HG03378 (cell line): Measurements from ENCODE around the gene CDHR1.
A peak's percentile ranks its signal among the peaks of the same experiment; 100 is the strongest.
"Not testable (repeated sequence)": the region's sequence is repeated elsewhere in the genome, so short reads cannot be mapped to it uniquely, and the experiment has no call there.

Experiments used
- ATAC-seq: cut with Tn5 transposase; IDR thresholded peaks from one replicate; pipeline ENCODE4 v1.9.1; 2021; ENCODE audit warnings: mild to moderate bottlenecking, moderate library complexity; ENCODE audit not compliant: unreplicated experiment

The CDHR1 gene

GRCh38 chr10:84172467-84173356, 21.6 kb upstream of the CDHR1 start:
- peak; percentile 51 for ATAC-seq

- ATAC-seq, result peak; percentile 44
Measured at GRCh38 chr10:84173501-84173929, 20.8 kb upstream of the CDHR1 start, which contains the start of gene GPR15LG. Gene GPR15LG, plus strand, starts transcription at chr10:84173801. Its CDS starts 51 bp downstream, at chr10:84173852.

DNA sequence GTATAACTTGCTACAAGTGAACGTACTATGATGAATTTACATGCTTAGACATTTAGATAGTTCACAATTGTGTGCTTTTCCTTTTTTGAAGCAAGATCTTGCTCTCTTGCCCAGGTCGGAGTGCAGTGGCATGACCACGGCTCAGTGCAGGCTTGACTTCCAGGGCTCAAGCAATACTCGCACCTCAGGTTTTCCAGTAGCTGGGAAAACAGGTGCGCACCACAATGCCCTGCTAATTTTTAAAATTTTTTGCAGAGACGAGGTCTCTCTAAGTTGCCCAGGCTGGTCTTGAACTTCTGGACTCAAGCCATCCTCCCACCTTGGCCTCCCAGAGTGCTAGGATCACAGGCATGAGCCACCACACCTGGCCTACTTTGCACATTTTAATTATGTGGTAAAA, 18.9 kb upstream of the CDHR1 start:
- no peak for ATAC-seq

GRCh38 chr10:84176351-84176750, 18.0 kb upstream of the CDHR1 start:
- ATAC-seq, result no peak

GRCh38 chr10:84176836-84177474, 17.4 kb upstream of the CDHR1 start:
- ATAC-seq, result no peak

GRCh38 chr10:84177541-84178141, 16.7 kb upstream of the CDHR1 start:
- ATAC-seq, result peak; percentile 31

- ATAC-seq, result no peak
Measured at GRCh38 chr10:84178160-84178609, 16.2 kb upstream of the CDHR1 start.

- ATAC-seq, result peak; percentile 87
Measured at GRCh38 chr10:84179059-84179710, 15.2 kb upstream of the CDHR1 start.

DNA sequence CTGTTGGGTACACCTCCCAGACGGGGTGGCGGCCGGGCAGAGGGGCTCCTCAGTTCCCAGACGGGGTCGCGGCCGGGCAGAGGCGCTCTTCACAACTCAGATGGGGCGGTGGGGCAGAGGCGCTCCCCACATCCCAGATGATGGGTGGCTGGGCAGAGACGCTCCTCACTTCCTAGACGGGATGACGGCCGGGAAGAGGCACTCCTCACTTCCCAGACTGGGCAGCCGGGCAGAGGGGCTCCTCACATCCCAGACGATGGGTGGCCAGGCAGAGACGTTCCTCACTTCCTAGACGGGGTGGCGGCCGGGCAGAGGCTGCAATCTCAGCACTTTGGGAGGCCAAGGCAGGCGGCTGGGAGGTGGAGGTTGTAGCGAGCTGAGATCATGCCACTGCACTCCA, 14.0 kb upstream of the CDHR1 start:
- ATAC-seq, result not testable (repeated sequence)

DNA sequence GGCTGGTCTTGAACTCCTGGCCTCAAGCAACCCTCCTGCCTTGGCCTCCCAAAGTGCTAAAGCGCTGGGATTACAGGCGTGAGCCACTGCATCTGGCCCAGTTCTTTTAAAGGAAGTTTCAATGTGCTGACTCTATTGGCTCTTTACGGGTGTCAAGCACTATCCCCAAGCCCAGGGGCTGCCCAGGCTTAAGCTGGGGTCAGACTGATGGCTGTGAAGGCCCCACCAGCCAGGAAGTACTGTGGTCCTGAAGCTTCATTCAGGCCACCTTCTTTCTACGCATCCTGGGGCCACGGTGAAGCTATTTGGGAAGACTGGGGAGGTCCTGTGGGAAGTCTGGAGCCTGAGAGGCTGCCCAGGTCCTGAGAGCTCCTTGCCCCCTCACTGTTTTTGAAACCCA, 12.7 kb upstream of the CDHR1 start:
- no peak for ATAC-seq

- ATAC-seq, result no peak
Measured at GRCh38 chr10:84184517-84184916, 9.8 kb upstream of the CDHR1 start.

DNA sequence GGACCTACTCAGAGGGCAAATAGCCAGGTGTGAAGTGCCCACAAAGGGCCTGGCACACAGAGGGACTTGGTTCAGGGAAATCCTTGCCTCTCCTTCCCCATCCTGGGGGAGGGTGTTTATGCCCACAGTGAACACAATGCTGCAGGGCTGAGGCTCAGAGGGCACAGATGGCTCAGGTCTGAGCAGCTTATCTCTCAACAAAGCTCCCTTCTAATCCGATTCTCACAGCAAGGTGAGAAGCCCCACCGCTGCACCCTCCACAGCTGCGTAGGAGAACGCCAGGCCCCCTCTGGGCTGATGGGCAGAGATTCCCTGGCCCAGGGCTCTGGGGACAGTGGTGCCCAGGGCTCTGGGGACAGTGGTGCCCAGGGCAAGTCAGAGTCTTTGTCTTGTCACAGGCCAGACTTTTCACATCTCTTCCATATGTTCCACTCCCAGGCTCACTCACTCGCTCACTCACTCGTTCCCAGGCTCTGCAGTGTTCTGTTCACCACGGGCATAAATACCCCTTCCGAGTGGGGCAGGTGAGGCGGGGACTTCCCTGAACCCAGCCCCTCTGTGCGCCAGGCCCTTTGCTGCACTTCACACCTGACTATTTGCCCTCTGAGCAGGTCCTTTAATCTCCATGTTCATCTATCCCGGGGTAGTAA, 8.7 kb upstream of the CDHR1 start:
- no peak for ATAC-seq

DNA sequence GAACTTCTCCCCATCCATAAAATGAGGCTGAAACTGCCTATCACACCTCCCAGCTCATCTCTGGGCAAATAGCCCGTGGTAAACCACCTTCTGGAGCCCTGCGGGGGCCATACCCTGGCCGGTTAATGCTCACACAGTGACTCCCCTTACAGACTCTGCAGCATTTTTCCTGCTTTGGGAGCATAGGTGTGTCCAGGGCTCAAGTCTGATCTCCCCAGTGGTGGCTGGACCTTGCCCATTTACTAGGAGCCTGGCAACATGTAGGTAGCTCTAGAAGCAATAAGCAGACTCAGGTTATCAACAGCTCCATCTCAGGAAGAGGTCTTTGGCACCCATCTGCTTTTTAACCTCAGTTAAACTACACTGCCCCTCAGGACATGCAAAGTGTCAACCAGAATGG, 5.5 kb upstream of the CDHR1 start:
- no peak for ATAC-seq

- no peak for ATAC-seq
Measured at GRCh38 chr10:84190621-84191020, 3.7 kb upstream of the CDHR1 start.

- no peak for ATAC-seq
Measured at GRCh38 chr10:84191106-84191505, 3.2 kb upstream of the CDHR1 start.

DNA sequence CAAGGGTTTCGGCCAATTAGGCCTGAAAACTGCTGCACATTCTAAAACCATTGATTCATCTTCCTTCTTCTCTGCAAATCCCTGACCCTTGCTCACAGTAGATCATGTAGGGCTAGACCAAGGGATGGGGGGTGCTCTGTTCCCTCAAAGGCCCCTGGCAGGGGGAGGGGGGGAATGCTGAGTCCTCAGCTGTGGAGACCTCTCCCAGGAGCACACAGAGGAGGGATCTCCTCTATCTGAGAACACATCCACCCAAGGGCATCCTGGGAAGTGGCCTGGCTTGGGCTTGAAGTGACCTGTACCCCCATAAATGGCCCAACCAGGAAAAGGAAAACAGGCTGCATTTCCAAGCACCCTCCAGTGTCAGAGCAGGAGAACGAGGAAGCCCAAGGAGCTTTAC, 1.0 kb upstream of the CDHR1 start:
- no peak for ATAC-seq

DNA sequence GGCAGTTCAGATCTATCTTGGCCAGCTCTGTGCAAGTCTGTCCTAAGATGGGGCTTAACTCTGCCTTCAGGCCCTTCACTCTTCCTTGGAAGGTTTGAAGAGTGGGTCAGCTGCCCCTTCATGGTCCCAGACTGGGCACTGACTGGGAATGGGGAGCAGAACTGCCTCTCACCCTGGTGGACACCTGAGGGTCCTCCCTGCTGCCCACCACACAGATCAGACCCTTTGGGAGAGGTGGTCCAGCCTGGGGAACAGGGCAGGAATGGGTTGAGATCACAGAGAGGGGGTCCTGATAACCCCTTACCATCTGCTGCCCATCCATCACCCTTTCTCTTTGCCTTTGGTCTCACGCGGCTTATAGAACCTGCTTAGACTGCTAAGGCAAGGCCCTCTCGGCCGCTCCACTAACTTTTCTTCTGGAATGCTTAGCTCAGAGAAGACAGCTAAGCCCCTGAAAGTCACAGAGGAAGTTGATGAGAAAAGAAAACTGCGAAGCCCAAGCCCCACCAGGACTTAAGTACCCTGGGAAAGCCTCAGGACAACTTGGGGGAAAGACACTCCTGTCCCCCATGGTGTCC, 402 bp upstream of the CDHR1 start:
- peak; percentile 22 for ATAC-seq

DNA sequence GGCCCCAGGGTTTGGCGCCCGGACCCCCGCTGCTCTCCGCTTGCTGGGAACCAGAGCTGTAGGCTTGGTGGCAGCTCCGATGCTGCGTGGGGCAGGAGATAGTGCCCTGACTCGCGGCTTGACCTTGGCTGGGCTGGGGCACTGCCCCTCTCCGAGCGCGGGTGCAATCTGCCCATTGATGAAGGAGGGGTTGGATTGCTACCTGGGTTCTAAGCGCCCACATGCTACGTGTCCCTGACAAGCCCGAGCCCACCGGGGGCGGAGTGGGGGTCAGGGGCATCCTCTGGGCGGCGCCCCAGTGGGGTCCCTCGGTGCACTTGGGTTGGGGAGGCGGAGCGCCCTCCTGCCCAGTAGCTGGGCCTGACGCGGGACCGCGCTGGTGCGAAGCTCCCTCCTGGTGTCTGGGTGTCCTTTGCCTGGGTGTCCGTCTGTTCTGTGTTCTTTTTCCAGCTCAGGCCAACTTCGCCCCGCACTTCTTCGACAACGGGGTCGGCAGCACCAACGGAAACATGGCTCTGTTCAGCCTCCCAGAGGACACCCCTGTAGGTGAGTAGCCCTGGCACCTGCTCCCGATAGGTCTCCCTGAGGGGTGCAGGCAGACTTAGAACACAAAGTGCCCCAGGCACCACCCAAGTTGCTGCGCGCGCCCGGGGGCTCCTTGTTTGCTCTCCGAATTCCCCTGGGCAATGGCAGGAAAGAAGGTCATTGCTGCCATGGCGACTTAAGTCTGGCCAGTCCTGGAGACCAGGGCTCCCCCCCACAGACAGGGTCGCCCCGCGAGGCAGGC, 900 bp downstream of the CDHR1 start:
- ATAC-seq, result no peak

GRCh38 chr10:84196083-84196482, 1.7 kb downstream of the CDHR1 start:
- ATAC-seq, result no peak

GRCh38 chr10:84196941-84197340, 2.6 kb downstream of the CDHR1 start:
- ATAC-seq, result no peak
